Endometrial microvascular endothelial cells (primary cell): ENCODE measurements around the gene TGFB2. TPM values are rescaled to one million over a fixed set of nuclear protein-coding genes. Genes with fewer than 3 reads are reported as not detected.

Experiments
- in situ Hi-C: cut with HindIII; loops from 2 replicates; pipeline ENCODE4 v1.10.0; 2017; ENCODE audit warnings: low sequenced_read_pairs, low pct_unique_long_range_greater_than_20kb; ENCODE audit errors: inconsistent ontology term
- total RNA-seq: library from RNA; depleted of rRNA; stranded (reverse); fragments of >200 nt; gene quantifications from one replicate; pipeline ENCODE4 v1.2.3, GENCODE V29; 2015; ENCODE audit errors: inconsistent ontology term

Gene TGFB2
- total RNA-seq, 1 donor from 2014 or later, result 8.5 TPM

DNA sequence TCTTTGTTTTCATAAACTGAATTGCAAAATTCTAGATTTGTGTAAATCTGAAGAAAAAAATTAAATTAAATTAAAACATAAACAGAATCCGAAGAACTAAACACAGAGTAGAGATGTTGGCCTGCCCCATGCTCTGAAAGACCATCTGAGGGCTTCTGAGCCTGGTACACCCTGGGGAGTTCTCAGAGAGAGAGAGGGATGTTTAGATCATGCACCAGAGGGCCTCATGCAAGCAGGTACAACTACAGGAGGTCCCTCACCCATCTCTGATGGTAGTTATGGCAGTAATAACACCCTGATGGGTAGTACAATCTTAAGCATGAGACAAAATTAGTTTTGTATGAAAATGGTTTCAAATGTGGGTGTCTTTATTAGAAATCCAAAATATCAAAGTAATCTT is 127.7 kb downstream of the TGFB2 start:
- in situ Hi-C loops, result no loop called here

DNA sequence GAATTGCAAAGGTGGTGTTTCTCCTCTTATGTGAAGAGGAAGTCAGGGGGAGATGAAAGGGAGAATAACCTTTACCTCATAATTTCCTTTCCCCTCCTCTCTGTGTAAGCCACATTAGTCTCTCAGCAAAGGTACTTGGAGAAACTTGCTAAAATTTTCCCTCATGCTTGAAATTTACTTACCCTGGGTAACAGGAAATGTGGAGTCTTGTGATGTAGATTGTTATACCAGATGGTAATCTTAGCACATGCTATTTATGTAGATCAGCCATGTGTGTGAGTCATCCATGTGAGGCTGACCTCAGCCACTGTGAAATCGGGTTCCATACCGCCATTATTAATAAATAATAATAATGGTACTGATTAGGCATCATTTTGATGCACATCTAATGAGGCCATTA is 128.4 kb downstream of the TGFB2 start:
- in situ Hi-C loops, result no loop called here

DNA sequence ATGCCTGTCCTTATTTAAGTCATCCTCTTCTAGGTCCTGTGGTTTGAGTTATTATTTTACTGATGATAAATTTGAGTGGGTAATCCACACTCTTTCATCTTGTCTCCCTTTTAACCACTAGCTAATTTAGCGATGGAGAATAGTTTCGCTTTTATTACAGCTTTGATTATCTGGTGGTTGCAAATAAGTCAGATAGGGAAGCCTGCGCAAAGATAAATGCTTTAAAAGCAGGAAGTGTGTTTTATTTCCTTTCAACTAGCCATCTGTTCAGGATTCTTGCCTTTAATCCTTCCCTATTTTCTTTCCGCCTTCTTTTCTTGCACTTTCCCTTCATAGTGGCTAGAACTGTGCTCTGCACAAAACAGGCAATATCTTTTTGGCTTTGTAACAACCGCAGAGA is 129.0 kb downstream of the TGFB2 start:
- in situ Hi-C loops, result no loop called here

DNA sequence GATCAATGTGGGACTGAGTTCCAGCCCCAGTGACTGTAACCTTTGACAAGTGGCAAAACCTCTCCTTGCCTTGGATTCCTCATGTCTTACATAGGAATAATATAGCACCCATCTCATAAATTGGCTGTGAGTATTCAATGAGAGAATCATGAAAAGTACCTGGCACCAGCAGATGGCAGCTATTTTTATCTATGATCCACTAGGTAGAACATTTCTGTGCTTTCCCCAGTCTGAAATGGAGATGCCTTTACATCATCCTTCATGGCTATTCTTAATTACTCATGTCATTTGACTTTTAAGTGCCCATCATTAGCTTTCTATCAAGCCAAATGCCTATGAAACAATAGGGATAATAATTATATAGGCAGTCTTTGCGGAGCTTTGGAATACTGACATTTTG is 130.1 kb downstream of the TGFB2 start:
- in situ Hi-C loops, result no loop called here

DNA sequence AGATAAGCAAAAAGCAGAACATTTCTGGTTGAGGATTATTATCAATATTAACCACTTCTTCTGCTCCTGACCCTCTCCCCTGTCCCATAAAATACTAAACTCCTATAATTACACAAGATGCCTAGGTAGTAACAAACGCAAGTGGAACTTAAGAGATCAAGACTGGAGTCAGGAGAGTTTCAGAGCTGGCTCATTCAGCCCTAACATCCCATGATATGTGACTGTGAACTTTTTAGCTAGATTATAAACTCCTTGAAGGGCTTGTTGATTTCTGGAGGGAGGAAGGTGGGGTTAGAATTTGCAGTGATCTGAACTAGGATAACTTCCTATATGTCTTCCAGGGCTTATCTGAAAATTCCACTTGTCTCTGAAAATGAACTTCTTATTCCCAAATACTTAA is 130.6 kb downstream of the TGFB2 start:
- in situ Hi-C loops, result no loop called here

DNA sequence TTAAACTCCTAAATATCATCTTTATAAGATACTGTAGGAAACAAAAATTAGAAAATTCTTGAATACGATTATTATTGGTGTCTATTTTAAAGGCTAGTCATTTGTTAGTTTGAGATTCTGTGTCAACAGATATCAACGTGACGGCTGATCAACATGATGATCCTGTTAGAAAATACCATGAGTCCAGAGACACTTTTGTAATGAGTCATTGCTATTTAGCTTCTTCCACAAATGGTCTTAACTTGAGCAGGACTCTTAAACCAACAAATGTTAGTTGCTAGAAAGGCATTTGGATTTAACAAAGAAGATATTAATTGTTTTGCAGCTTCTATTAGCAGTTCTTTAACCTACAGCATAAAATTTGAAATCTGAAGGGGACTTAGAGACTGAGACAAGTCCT is 131.2 kb downstream of the TGFB2 start:
- in situ Hi-C loops, result no loop called here

DNA sequence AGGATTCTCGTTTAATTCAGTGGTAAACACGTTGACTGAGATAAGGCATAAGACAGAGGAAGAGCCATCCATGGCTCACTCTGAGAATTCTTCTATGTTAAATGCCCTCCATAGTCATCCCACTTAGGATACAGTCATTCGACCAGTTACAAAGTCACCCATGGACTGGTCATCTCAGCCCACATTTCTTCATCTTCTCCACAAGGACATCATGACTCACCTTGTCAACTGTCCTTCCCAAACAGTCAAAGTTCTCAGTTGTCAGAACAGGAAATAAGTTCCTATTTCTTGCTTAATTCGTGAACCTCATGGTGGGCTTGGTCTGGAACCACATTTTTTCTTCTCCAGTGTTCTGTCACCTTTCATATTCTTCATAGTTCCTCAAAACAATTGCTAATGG is 133.2 kb downstream of the TGFB2 start:
- in situ Hi-C loops, result no loop called here

DNA sequence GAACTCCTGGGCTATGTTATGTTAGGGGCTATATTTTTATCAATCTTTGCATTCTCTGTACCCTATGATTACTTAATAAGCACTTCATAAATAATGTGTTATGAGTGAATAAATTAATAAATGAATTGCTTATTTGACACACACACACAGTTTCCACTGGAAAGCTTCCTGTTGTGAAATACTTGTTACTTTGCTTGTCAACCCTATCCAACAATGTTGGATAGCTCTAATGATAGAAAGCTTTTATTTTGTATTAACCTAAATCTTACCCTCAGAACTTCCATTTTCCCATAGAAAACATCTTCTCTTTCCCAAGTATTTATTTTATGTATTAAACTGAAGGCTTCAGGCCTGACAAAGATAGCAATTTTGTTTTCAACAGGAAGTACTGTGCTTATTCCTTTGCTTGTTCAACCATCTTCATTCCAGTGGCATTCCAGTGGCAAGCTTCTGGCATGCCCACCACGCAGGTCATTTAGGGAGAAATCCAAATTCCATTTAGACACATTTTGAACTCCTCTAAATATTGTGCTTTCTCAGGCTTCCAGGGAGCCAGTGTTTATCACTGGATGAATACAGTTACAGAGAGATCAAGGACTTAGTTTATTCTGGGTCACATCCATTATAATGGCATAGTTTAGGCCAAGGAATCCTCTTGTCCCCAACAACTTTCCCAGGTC is 134.4 kb downstream of the TGFB2 start:
- in situ Hi-C loops, result no loop called here

DNA sequence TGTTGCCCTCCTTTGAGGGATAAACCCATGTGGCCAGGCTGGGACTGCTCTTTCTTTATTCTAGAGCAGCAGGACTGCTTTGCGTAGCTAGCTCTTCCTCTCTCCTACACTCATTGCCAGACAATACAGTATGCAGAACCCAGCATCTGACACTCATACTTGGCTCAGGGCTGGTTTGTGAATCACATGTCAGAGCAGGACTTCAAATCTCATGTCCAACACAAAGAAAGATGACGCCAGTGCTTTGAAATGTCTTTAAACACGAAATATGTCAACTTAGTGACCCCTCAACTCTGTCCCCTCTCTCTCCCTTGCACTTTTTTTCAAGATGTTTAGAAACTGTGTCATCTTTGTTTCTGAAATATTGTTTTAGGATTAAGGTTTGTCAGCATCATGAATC is 135.0 kb downstream of the TGFB2 start:
- in situ Hi-C loops, result no loop called here

DNA sequence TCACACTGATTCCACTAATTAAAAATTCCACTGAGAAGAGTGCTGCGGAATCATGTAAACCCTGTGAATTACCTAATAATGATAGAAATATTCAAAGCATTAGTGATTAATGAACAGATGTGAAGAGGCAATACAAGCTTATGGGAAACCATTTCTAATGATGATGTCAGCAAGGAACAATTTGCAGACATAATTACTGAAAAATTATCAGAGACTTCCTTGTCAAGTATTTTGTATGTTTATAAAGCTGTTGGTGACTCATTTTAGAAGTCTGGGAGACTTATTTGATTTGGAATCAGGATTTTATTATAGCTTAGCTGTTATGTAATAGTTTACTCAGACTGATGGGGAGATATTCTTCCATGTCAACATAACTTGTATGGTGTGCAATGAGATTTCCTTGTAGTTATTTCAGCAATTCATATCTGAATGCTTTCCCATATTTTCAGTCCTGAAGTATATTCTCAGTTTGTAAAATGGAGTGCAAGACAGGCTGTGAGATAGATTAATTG is 135.5 kb downstream of the TGFB2 start:
- in situ Hi-C loops, result no loop called here

DNA sequence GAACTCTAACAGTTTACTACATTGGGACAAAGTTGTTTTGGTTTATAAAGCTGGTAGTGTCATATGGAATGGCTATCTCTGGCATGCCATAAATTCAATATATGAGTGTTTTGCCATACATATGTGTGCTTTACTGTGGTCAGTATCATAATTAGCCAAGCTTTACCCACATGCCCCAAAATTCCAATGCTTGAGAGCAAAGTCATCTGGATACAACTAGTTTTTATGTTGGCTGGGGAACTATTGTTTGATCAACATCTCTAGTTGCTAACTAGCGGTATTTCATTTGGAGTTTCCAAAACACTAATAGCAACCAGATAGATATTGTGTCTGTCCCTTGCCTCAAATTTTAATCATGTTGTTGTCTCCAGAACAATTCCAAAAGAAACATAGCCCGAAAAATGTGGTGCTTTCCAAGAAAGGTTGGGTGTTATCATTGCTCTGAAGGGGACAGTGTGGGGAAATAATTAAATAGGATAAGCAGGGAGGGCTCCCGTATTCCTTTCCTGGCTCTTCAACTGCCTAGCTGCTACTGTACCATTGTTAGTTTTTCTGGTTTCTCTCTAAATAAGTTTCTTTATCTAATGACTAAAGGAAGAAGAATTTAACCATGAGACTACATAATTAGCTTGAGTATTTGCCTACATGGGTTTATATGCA is 136.1 kb downstream of the TGFB2 start:
- in situ Hi-C loops, result no loop called here

DNA sequence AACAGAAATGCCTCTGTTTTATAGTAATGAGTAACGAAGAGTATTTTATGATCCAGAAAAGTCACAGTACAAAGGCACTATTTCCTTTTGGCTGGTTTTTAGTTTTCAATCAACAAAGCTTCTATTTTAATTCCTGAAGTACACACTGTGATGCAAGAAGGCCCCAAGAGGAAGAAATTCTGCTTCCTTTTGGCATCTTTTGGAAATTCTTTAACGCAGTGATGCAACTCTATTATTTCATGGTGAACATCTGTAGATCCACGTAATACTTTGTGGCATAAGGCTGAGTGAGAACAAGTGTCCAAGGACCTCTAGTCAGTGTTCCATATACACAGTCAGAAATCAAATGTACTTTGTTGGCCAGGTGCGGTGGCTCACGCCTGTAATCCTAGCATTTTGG is 137.5 kb downstream of the TGFB2 start:
- in situ Hi-C loops, result no loop called here

DNA sequence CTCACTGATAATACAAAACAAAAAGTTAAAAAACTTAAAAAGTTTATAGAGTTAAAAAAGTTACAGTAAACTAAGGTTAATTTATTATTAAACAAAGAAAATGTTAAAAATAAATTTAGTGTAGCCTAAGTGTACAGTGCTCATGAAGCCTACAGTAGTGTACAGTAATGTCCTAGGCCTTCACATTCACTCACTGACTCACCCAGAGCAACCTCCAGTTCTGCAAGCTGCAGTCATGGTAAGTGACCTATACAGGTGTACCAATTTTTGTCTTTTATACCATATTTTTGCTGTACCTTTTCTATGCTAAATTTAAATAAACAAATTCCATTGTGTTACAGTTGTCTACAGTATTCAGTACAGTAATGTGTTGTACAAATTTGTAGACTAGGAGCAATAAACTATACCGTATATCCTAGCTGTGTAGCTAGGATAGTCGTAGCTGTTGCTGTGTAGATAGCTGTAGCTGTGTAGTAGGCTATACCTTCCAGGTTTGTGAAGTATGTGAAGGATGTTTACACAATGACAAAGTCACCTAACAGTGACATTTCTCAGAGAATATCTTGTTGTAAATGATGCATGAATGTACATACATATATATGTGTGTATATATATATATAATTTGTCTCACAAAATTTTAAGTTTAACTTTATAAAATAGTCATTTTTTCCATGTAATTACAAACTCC is 140.2 kb downstream of the TGFB2 start:
- in situ Hi-C loops, result no loop called here

DNA sequence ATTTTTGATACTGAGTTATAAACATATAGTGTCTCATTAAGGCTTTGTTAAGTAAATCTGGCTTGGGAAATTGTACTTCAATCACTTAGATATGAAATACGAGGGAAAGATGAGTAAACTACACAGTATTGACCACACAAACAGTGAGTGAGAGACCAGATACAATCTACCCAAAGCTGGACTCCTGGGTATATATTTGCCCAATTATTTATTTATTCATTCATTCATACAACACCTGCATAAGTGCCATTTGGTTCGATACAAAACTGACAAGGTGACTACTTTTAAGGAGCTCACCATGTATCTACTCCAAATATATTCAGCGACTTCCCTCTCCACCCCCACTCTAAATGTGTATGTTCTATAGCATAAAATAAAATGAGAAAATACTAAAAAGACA is 143.4 kb downstream of the TGFB2 start:
- in situ Hi-C loops, result no loop called here

DNA sequence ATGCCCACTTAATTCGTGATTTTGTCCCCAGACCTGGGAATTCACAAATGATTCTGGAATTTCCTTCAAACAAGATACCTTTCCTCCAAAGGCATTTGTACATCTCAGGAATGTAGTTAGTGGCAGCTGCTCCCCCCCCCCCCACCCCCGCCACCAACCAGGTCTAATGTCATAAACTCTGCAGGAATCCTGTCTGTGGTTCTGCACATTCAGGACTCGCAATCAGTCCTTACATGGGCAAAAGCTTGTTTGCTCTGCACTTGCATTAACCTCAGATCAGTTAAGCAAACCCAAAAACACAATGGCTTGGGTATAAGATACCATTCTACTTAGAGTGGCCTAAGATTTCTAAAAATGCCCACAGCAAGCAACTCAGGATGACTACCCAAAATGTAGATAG is 143.8 kb downstream of the TGFB2 start:
- in situ Hi-C loops, result no loop called here

DNA sequence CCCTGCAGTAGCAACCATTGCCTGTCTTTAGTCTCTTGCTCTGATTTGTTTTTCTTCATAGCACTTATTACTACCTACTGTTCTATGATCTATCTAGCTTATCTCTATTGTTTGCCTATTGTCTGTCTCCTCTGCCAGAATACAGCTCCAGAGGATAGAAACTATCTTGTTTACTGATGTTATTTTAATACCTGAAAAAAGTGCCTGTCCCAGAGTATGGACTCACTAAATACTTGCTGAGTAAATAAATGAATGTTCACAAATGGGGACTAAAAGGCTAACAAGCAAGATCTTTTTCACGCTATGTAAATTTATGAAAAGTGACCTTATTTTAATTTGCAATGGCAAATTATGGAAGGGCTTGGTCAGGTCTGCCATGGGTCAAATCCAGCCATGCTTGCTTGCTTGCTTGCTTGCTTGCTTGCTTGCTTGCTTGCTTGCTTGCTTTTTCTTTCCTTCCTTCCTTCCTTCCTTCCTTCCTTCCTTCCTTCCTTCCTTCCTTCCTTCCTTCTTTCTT is 145.3 kb downstream of the TGFB2 start:
- in situ Hi-C loops, result no loop called here

DNA sequence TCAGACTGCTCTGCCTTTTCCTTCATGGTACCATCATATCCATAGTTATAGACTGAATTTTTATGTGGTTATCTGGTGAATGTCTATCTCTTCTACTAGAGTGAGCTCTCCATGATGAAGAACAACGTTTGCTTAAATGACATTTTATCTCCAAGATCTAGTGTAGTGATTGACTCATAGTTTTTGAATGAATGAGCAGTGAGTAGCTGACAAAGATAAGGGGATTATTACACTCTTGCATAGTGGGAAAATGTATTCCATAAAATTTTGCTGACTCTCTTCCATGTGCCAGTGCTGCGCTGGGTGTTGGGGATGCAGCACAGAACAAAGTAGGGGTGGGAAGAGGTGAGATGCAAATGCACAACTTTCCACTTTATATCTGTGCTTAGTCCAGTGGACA is 147.7 kb downstream of the TGFB2 start:
- in situ Hi-C loops, result no loop called here

DNA sequence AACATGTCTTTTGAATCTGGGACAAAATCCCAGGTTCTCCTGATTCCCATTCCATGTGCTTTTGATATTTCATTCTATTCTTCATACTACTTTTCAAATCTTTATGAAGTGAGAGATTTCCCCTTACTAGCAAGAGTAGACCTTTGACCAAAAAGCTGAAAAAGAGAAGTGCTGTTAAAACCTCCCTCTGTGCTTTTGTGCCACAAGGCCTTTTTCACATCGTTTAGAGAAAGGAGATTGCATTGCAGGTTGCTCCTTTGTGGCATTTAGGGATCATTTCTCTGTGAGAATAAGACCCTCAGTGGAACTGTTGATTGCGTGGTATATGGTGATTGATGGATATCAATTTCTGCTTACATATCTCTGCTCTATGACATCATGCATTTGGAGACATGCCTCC is 148.8 kb downstream of the TGFB2 start:
- in situ Hi-C loops, result no loop called here
